ENCODE results near the gene DCTN1.

DNA sequence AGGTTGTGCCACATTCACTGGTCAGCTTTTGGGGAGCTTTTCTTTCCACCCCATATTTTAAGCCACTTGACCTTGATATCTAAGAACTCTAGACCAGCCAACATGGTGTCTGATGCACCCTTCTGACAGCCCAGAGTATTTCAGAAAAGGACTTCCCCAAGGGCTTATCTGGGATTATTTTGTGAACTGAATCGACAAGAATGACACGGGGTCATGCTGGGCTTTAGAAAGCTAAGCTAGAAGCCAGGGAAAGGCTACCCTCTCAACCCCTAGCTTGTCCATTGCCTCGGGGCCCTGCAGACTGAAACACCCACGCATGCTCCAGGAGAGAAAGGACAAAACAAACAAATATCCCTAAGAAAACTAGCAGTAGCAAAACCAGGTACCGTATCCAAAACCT lies 52.9 kb downstream of the DCTN1 start:
- TF ChIP-seq POLR2A (IDR thresholded peaks at IDR 0.05; ENCODE audit: extremely low read depth, insufficient read length): no peak
- TF ChIP-seq, protein P1, sequence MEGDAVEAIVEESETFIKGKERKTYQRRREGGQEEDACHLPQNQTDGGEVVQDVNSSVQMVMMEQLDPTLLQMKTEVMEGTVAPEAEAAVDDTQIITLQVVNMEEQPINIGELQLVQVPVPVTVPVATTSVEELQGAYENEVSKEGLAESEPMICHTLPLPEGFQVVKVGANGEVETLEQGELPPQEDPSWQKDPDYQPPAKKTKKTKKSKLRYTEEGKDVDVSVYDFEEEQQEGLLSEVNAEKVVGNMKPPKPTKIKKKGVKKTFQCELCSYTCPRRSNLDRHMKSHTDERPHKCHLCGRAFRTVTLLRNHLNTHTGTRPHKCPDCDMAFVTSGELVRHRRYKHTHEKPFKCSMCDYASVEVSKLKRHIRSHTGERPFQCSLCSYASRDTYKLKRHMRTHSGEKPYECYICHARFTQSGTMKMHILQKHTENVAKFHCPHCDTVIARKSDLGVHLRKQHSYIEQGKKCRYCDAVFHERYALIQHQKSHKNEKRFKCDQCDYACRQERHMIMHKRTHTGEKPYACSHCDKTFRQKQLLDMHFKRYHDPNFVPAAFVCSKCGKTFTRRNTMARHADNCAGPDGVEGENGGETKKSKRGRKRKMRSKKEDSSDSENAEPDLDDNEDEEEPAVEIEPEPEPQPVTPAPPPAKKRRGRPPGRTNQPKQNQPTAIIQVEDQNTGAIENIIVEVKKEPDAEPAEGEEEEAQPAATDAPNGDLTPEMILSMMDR (IDR thresholded peaks at IDR 0.05; ENCODE audit: low read depth, low read length): no peak
- TF ChIP-seq, protein P2, sequence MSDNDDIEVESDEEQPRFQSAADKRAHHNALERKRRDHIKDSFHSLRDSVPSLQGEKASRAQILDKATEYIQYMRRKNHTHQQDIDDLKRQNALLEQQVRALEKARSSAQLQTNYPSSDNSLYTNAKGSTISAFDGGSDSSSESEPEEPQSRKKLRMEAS (IDR thresholded peaks at IDR 0.05; ENCODE audit: low read depth, low read length): no peak
- no peak for TF ChIP-seq MYC (IDR thresholded peaks at IDR 0.05; ENCODE audit: low read depth, low read length)
